AG04449 (cell line): Measurements from ENCODE around the gene SPECC1.

Source experiments
- CTCF ChIA-PET: fragments of 350-600 bp; formaldehyde crosslinking; extraction: SDS; loops from one replicate; lab custom pipeline; 2021; ENCODE audit warnings: antibody characterized with exemption; lab: Yijun Ruan, JAX
- POLR2A ChIA-PET: fragments of 400-600, 350-600 bp; formaldehyde crosslinking; extraction: SDS; loops from one replicate; lab custom pipeline; 2020; ENCODE audit warnings: antibody characterized with exemption, inconsistent platforms; lab: Yijun Ruan, JAX
- DNase-seq: peaks from one replicate; pipeline ENCODE4 v3.0.0-alpha.2; 2010; ENCODE audit warnings: low read depth, low spot score
- H3K4me3 ChIP-seq: 2 replicates; pipeline ENCODE4 v1.5.1; 2011; ENCODE audit warnings: low read depth, mild to moderate bottlenecking, control low read depth, low read length
- CTCF ChIP-seq: IDR thresholded peaks from one replicate; pipeline ENCODE4 v1.5.1; 2011; ENCODE audit warnings: mild to moderate bottlenecking, moderate library complexity, low read length, control low read depth, inconsistent platforms; ENCODE audit not compliant: insufficient read depth; ENCODE audit errors: missing control alignments

The SPECC1 gene

GRCh38 chr17:20043021-20043420, 33.9 kb downstream of the SPECC1 start:
- H3K4me3 ChIP-seq = no peak overlapping the region
- DNase-seq = no peak
- TF ChIP-seq CTCF = no peak
- ChIA-PET CTCF (interaction anchor here (0.9 to 1.8 kb wide), 3 partner anchors 32 to 50 kb away, joined by 3 to 11 read pairs (median 6); partner anchors contain the start of gene SPECC1), POLR2A (no interaction called here)

GRCh38 chr17:20045476-20045875, 36.3 kb downstream of the SPECC1 start:
- POLR2A ChIA-PET = no interaction called here

GRCh38 chr17:20046629-20047028, 37.5 kb downstream of the SPECC1 start:
- ChIA-PET CTCF (no interaction called here), POLR2A (no interaction called here)
- TF ChIP-seq CTCF = no peak
- no peak for DNase-seq
- H3K4me3 ChIP-seq = no peak overlapping the region

More at GRCh38 chr17:20045476-20045875, 36.3 kb downstream of the SPECC1 start:
- no peak for DNase-seq
- CTCF ChIA-PET = no interaction called here
- H3K4me3 ChIP-seq = no peak overlapping the region
- no peak for TF ChIP-seq CTCF

- CTCF ChIA-PET = no interaction called here
- DNase-seq = no peak
- no peak overlapping the region for H3K4me3 ChIP-seq
- TF ChIP-seq CTCF = no peak
- POLR2A ChIA-PET = no interaction called here
Observed at GRCh38 chr17:20051624-20052023, 42.5 kb downstream of the SPECC1 start.

- no peak overlapping the region for H3K4me3 ChIP-seq
- no peak for TF ChIP-seq CTCF
- ChIA-PET POLR2A (no interaction called here), CTCF (interaction anchor here (1.6 kb wide), 1 partner anchor 43 kb away, joined by 3 read pairs; no protein-coding TSS in a partner anchor)
- DNase-seq = no peak
Observed at GRCh38 chr17:20053361-20053964, 44.3 kb downstream of the SPECC1 start.

GRCh38 chr17:20059728-20060188, 50.6 kb downstream of the SPECC1 start:
- CTCF ChIA-PET = no interaction called here

More at GRCh38 chr17:20059728-20060188, 50.6 kb downstream of the SPECC1 start:
- POLR2A ChIA-PET = no interaction called here
- no peak for DNase-seq
- no peak overlapping the region for H3K4me3 ChIP-seq
- no peak for TF ChIP-seq CTCF
